ENCODE results near the gene COCH. TPM values are rescaled to one million over a fixed set of nuclear protein-coding genes. Genes with fewer than 3 reads are reported as not detected.

COCH gene
- 1 to 10 TPM in 2 of 5 donors, under 1 TPM in 3; 0.76 to 1.4 (median 0.77) TPM for total RNA-seq
- 0.29 TPM for total RNA-seq (2013)
- total RNA-seq, result 0 to 2.1 (median 0.40) reads per million in 29 experiments

DNA sequence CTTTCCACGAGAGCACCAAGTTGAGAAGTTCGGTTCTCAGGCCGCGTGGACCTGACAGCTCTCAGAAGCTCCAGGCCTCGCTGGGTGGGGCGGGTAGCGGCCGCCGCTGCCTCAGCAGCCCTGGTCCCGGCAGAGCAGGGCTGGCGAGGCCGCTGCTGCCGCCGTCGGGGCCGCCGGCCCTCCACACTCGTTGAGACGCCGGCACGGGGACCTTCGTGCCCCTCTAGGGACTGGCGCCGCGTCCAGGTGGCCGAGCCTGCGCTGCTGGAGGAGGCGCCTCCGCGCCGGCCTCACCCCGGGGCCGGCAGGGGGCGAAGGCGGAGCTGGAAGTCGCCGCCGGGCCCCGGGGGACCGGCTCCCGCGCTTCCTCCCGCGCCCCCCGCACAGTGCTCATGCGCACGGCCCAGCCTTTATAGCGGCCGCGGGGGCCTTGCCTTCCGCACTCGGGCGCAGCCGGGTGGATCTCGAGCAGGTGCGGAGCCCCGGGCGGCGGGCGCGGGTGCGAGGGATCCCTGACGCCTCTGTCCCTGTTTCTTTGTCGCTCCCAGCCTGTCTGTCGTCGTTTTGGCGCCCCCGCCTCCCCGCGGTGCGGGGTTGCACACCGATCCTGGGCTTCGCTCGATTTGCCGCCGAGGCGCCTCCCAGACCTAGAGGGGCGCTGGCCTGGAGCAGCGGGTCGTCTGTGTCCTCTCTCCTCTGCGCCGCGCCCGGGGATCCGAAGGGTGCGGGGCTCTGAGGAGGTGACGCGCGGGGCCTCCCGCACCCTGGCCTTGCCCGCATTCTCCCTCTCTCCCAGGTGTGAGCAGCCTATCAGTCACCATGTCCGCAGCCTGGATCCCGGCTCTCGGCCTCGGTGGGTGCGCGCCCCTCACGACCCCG is at the start of gene COCH:
TSS of gene COCH (plus strand) at position 440 of the 879 bp plus-strand sequence. CDS start at position 820, 380 bp downstream.
- POLR2A ChIA-PET, result no interaction called here
- peak; percentile 69 to 82 (median 74) for ATAC-seq (replicated peaks in 1 of 4)
- peaks cover 50 to 58% of the 10 kb centered on the region in 2 donors for H3K27me3 Mint-ChIP-seq

DNA sequence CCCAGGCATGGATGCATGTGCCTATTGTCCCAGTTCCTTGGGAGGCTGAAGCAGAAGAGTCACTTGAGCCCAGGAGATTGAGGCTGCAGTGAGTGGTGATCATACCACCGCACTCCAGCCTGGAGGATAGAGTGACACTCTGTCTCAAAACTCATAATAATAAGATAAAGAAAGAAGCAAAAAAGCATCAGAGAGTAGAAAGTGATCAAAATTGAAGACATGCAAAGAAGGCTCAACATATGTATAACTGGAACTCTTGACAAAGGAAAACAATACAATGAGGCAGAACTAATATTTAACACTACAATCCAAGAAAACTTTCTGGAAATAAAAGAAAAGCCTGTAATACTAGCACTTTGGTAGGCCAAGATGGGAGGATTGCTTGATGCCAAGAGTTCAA is 48.3 kb upstream of the COCH start:
- CTCF ChIA-PET, result no interaction called here

More for the DNA sequence above, at the start of gene COCH:
- Histone ChIP-seq H3K27ac (ENCODE audit: low read length) (no peak within 1 kb of the TSS), H3K9me3 (no peaks in the 10 kb centered on the region), H3K4me3 (ENCODE audit: control insufficient read depth in 1 of 2, extremely low read depth in 1 of 2, low read length in 1 of 2) (peak within 1 kb of the TSS; percentile 39 to 69), H3K27me3 (replicated peaks in 1 of 2; ENCODE audit: control insufficient read depth in 2 of 2, extremely low read depth in 1 of 2, insufficient read depth in 2 of 2, low read length in 1 of 2) (peaks cover 21 to 41% of the 10 kb centered on the region in 2 experiments), H3K36me3 (ENCODE audit: control insufficient read depth in 2 of 2, extremely low read depth in 1 of 2, insufficient read depth in 1 of 2, low read length in 1 of 2) (no peaks in the 10 kb centered on the region), H3K4me1 (ENCODE audit: control insufficient read depth in 1 of 2, extremely low read depth in 1 of 2, insufficient read depth in 2 of 2, low read length in 2 of 2) (peaks cover 0 to 17% of the 10 kb centered on the region in 2 experiments)
- Mint-ChIP-seq H3K4me1 (peaks cover 4 to 16% (median 13%) of the 10 kb centered on the region in 3 donors), H3K9me3 (no peaks in the 10 kb centered on the region), H3K4me3 (peak within 1 kb of the TSS; percentile 70 to 79 (median 78)), H3K36me3 (no peaks in the 10 kb centered on the region), H3K27ac (no peak within 1 kb of the TSS)
- peak in 16 of 35 experiments; percentile 1 to 29 (median 10) for DNase-seq
- WGBS (ENCODE audit: insufficient coverage), result 4% methylated on average over 98 of the region's 99 CpGs
- CTCF ChIA-PET, result no interaction called here

GRCh38 chr14:30829853-30830252 is 44.5 kb upstream of the COCH start:
- H3K9me3 ChIP-seq, result no peaks in the 10 kb centered on the region
- peaks cover 0 to 6% of the 10 kb centered on the region in 2 experiments for H3K27me3 ChIP-seq (replicated peaks in 1 of 2; ENCODE audit: control insufficient read depth in 2 of 2, extremely low read depth in 1 of 2, insufficient read depth in 2 of 2, low read length in 1 of 2)
- POLR2A ChIA-PET, result no interaction called here
- CTCF ChIA-PET, result interaction anchor here in 1 of 2 donors (0.6 kb wide), 1 partner anchor 1773 kb away, joined by 3 read pairs; no protein-coding TSS in a partner anchor
- Mint-ChIP-seq H3K9me3 (peaks cover 5 to 18% (median 8%) of the 10 kb centered on the region in 3 donors), H3K4me3 (no peak overlapping the region), H3K27ac (no peak overlapping the region), H3K4me1 (no peaks in the 10 kb centered on the region), H3K27me3 (peaks cover 0 to under 1% of the 10 kb centered on the region in 2 donors), H3K36me3 (no peaks in the 10 kb centered on the region)
- no peaks in the 10 kb centered on the region for H3K36me3 ChIP-seq (ENCODE audit: control insufficient read depth in 2 of 2, extremely low read depth in 1 of 2, insufficient read depth in 1 of 2, low read length in 1 of 2)
- no CpG with 5 or more reads among the region's 4 CpGs for WGBS (ENCODE audit: insufficient coverage)
- H3K4me3 ChIP-seq (ENCODE audit: control insufficient read depth in 1 of 2, extremely low read depth in 1 of 2, low read length in 1 of 2), result no peak overlapping the region
- no peaks in the 10 kb centered on the region for H3K4me1 ChIP-seq (ENCODE audit: control insufficient read depth in 1 of 2, extremely low read depth in 1 of 2, insufficient read depth in 2 of 2, low read length in 2 of 2)
- no peak overlapping the region for H3K27ac ChIP-seq (ENCODE audit: low read length)
- DNase-seq (no peak), ATAC-seq (replicated peaks in 1 of 4) (no peak)

More for the DNA sequence above, 48.3 kb upstream of the COCH start:
- DNase-seq (no peak), ATAC-seq (replicated peaks in 1 of 4) (no peak)
- POLR2A ChIA-PET, result no interaction called here
- Mint-ChIP-seq H3K9me3 (peaks cover 10 to 12% (median 10%) of the 10 kb centered on the region in 3 donors), H3K27ac (no peak overlapping the region), H3K36me3 (no peaks in the 10 kb centered on the region), H3K4me3 (no peak overlapping the region), H3K27me3 (peaks cover 9 to 12% of the 10 kb centered on the region in 2 donors), H3K4me1 (no peaks in the 10 kb centered on the region)
- WGBS (ENCODE audit: insufficient coverage), result no CpG with 5 or more reads among the region's 1 CpG
- Histone ChIP-seq H3K4me1 (ENCODE audit: control insufficient read depth in 1 of 2, extremely low read depth in 1 of 2, insufficient read depth in 2 of 2, low read length in 2 of 2) (no peaks in the 10 kb centered on the region), H3K9me3 (no peaks in the 10 kb centered on the region), H3K27ac (ENCODE audit: low read length) (no peak overlapping the region), H3K27me3 (replicated peaks in 1 of 2; ENCODE audit: control insufficient read depth in 2 of 2, extremely low read depth in 1 of 2, insufficient read depth in 2 of 2, low read length in 1 of 2) (peaks cover 0 to 4% of the 10 kb centered on the region in 2 experiments), H3K36me3 (ENCODE audit: control insufficient read depth in 2 of 2, extremely low read depth in 1 of 2, insufficient read depth in 1 of 2, low read length in 1 of 2) (no peaks in the 10 kb centered on the region), H3K4me3 (ENCODE audit: control insufficient read depth in 1 of 2, extremely low read depth in 1 of 2, low read length in 1 of 2) (no peak overlapping the region)

DNA sequence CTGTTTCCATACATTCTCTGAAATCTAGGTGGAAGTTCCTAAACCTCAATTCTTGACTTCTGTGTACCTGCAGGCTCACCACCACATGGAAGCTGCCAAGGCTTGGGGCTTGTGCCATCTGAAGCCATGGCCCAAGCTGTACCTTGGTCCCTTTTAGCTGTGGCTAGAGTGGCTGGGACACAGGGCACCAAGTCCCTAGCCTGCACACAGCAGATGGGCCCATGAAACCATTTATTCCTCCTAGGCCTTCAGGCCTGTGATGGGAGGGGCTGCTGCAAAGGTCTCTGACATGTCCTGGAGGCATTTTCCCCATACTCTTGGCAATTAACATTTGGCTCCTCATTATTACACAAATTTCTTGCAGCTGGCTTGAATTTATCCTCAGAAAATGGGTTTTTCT is 40.0 kb upstream of the COCH start:
- H3K9me3 ChIP-seq, result no peaks in the 10 kb centered on the region
- POLR2A ChIA-PET, result no interaction called here
- H3K27ac ChIP-seq (ENCODE audit: low read length), result no peak overlapping the region
- CTCF ChIA-PET, result no interaction called here
- no peak overlapping the region for H3K4me3 ChIP-seq (ENCODE audit: control insufficient read depth in 1 of 2, extremely low read depth in 1 of 2, low read length in 1 of 2)
- Mint-ChIP-seq H3K27me3 (peaks cover 0 to 8% of the 10 kb centered on the region in 2 donors), H3K27ac (no peak overlapping the region), H3K4me3 (no peak overlapping the region), H3K36me3 (no peaks in the 10 kb centered on the region), H3K4me1 (no peaks in the 10 kb centered on the region), H3K9me3 (peaks cover 0 to 17% (median 8%) of the 10 kb centered on the region in 3 donors)
- no peak for ATAC-seq (replicated peaks in 1 of 4)
- H3K27me3 ChIP-seq (replicated peaks in 1 of 2; ENCODE audit: control insufficient read depth in 2 of 2, extremely low read depth in 1 of 2, insufficient read depth in 2 of 2, low read length in 1 of 2), result peaks cover 0 to 2% of the 10 kb centered on the region in 2 experiments
- DNase-seq, result no peak
- H3K4me1 ChIP-seq (ENCODE audit: control insufficient read depth in 1 of 2, extremely low read depth in 1 of 2, insufficient read depth in 2 of 2, low read length in 2 of 2), result no peaks in the 10 kb centered on the region
- no peaks in the 10 kb centered on the region for H3K36me3 ChIP-seq (ENCODE audit: control insufficient read depth in 2 of 2, extremely low read depth in 1 of 2, insufficient read depth in 1 of 2, low read length in 1 of 2)

DNA sequence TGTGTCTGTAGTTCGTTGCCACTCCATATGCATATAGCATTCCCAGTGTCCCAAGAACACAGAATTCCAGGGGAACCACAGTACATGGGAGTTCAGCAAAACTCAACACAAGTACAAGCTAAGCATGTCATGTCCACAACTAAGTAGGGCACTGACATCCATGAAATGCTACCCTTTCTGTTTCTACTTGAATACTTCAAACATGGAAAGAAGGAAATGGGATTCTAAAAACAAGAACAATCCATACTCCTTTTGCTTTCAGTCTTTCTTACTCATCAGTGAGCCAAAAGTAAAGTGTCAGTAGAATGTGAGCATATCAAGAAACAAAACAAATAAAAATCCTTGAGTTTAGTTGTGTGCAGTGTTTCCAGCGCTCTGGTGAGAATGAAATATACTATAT is 36.0 kb upstream of the COCH start:
- peaks cover 0 to 12% (median 8%) of the 10 kb centered on the region in 3 donors for H3K9me3 Mint-ChIP-seq
- DNase-seq (no peak), ATAC-seq (replicated peaks in 1 of 4) (no peak)
- H3K4me1 ChIP-seq (ENCODE audit: control insufficient read depth in 1 of 2, extremely low read depth in 1 of 2, insufficient read depth in 2 of 2, low read length in 2 of 2), result no peaks in the 10 kb centered on the region
- POLR2A ChIA-PET, result no interaction called here
- no peaks in the 10 kb centered on the region for H3K36me3 Mint-ChIP-seq
- H3K4me1 Mint-ChIP-seq, result no peaks in the 10 kb centered on the region
- H3K27ac Mint-ChIP-seq, result no peak overlapping the region
- CTCF ChIA-PET, result no interaction called here
- H3K4me3 Mint-ChIP-seq, result no peak overlapping the region
- WGBS (ENCODE audit: insufficient coverage), result no CpG with 5 or more reads among the region's 2 CpGs
- H3K36me3 ChIP-seq (ENCODE audit: control insufficient read depth in 2 of 2, extremely low read depth in 1 of 2, insufficient read depth in 1 of 2, low read length in 1 of 2), result no peaks in the 10 kb centered on the region
- no peaks in the 10 kb centered on the region for H3K9me3 ChIP-seq
- H3K27me3 ChIP-seq (replicated peaks in 1 of 2; ENCODE audit: control insufficient read depth in 2 of 2, extremely low read depth in 1 of 2, insufficient read depth in 2 of 2, low read length in 1 of 2), result no peaks in the 10 kb centered on the region
- H3K27me3 Mint-ChIP-seq, result peaks cover 0 to 8% of the 10 kb centered on the region in 2 donors
- no peak overlapping the region for H3K27ac ChIP-seq (ENCODE audit: low read length)
- H3K4me3 ChIP-seq (ENCODE audit: control insufficient read depth in 1 of 2, extremely low read depth in 1 of 2, low read length in 1 of 2), result no peak overlapping the region

- Mint-ChIP-seq H3K27me3 (peaks cover 2 to 14% of the 10 kb centered on the region in 2 donors), H3K9me3 (peaks cover 0 to 2% (median 1%) of the 10 kb centered on the region in 3 donors), H3K4me3 (no peak overlapping the region), H3K4me1 (no peaks in the 10 kb centered on the region), H3K27ac (no peak overlapping the region), H3K36me3 (no peaks in the 10 kb centered on the region)
- Histone ChIP-seq H3K4me1 (ENCODE audit: control insufficient read depth in 1 of 2, extremely low read depth in 1 of 2, insufficient read depth in 2 of 2, low read length in 2 of 2) (no peaks in the 10 kb centered on the region), H3K27ac (ENCODE audit: low read length) (no peak overlapping the region), H3K27me3 (replicated peaks in 1 of 2; ENCODE audit: control insufficient read depth in 2 of 2, extremely low read depth in 1 of 2, insufficient read depth in 2 of 2, low read length in 1 of 2) (no peaks in the 10 kb centered on the region), H3K4me3 (ENCODE audit: control insufficient read depth in 1 of 2, extremely low read depth in 1 of 2, low read length in 1 of 2) (no peak overlapping the region), H3K9me3 (no peaks in the 10 kb centered on the region), H3K36me3 (ENCODE audit: control insufficient read depth in 2 of 2, extremely low read depth in 1 of 2, insufficient read depth in 1 of 2, low read length in 1 of 2) (no peaks in the 10 kb centered on the region)
- ChIA-PET CTCF (no interaction called here), POLR2A (no interaction called here)
- ATAC-seq (replicated peaks in 1 of 4) (no peak), DNase-seq (no peak)
- 84% methylated on average over 8 of the region's 10 CpGs for WGBS (ENCODE audit: insufficient coverage)
Measured at GRCh38 chr14:30840086-30840779, 34.1 kb upstream of the COCH start.
